ENCODE results near the gene RAC2.

DNA sequence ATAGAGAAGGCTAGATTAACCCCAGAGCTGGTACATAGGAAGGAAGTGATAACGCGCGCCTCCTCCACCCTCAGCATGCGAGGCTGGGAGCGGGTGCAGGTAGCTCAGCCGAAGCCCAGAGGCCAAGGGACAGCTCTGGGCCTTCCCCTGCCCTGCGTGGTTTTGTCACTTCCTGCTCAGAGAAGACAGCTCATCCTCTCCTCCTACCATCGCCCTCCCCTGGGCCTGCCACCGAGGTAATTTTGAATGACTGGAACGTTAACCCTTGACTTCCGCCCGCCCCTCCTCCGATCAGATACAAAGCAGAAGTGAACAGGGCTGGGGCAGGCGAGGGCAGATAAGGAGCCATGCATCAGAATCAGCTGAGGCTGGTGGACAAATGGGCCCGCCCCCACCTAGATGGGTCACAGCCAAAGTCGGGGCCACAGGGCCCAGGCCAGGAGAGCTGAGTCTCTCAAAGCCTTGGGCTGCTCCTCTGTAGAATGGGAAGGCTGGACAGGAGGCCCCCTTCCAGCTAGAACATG, 1.6 kb downstream of the RAC2 start:
- no peak for TF ChIP-seq CTCF (IDR thresholded peaks at IDR 0.05; ENCODE audit: low read depth, low read length)
- no peak for TF ChIP-seq EZH2phosphoT487 (IDR thresholded peaks at IDR 0.05; ENCODE audit: low read depth)
